ENCODE results near the gene AMDHD2. TPM values are rescaled to one million over a fixed set of nuclear protein-coding genes. Genes with fewer than 3 reads are reported as not detected.

Gene AMDHD2
- total RNA-seq, 1 experiment from 2014 or later = 25.9 TPM

DNA sequence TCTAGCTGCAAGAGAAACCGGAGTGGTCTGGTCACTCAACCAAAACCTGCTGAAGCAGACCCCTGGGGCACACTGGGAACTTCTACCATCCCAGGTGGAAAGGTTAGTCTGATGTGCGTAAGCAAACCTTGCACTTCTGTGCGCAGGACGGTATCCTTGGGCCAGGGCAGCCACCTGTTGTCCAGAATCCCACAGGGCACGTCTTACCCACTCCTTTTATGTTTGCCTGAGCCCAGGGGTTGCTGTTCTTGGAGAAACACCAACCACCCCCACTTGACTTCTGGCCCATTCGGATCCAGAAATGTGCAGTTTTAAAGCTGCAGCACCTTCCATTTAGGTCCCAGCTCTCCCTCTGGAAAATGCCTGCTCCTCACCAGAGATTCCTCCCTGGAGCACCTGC lies 26.6 kb upstream of the AMDHD2 start:
- Histone ChIP-seq H3K27me3 (no peaks in the 10 kb centered on the region), H3K9me3 (no peaks in the 10 kb centered on the region), H3K4me3 (no peak overlapping the region), H3K36me3 (peaks cover 8% of the 10 kb centered on the region)
- DNase-seq = no peak

DNA sequence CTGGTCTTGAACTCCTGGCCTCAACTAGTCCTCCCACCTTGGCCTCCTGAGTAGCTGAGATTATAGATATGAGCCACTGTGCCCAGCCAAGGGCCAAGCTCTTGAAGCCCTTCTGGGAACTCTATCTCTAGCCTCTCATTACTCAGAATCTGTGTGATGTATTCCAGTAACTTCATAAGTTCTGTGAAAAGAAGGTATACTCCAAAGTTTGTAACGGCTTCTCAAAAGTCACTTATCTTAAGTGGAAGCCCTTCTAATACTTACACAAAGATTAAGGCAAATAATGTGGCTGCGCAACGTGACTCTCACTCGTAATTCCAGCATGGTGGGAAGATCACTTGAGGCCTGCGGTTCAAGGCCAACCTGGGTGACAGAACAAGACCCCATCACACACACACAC lies 25.6 kb upstream of the AMDHD2 start:
- no peaks in the 10 kb centered on the region for H3K27me3 ChIP-seq
- no peak for DNase-seq
- no peaks in the 10 kb centered on the region for H3K9me3 ChIP-seq
- peaks cover 8% of the 10 kb centered on the region for H3K36me3 ChIP-seq
- H3K4me3 ChIP-seq = no peak overlapping the region

DNA sequence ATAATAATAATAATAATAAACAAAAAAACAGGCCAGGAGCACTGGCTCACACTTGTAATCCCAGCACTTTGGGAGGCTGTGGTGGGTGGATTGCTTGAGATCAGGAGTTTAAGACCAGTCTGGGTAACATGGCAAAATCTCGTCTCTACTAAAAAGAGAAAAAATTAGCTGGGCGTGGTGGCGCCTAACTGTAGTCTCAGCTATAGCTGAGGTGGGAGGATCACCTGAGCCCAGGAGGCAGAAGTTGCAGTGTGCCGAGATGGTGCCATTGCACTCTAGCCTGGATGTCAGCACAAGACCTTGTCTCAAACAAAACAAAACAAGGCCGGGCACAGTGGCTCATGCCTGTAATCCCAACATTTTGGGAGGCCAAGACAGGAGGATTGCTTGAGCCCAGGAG lies 25.1 kb upstream of the AMDHD2 start:
- Histone ChIP-seq H3K27me3 (no peaks in the 10 kb centered on the region), H3K4me3 (no peak overlapping the region), H3K9me3 (no peaks in the 10 kb centered on the region), H3K36me3 (peaks cover 8% of the 10 kb centered on the region)
- no peak for DNase-seq

GRCh38 chr16:2496223-2497115 lies 23.7 kb upstream of the AMDHD2 start:
- H3K9me3 ChIP-seq = no peaks in the 10 kb centered on the region
- H3K4me3 ChIP-seq = no peak overlapping the region
- no peak for DNase-seq
- H3K27me3 ChIP-seq = no peaks in the 10 kb centered on the region
- peaks cover 8% of the 10 kb centered on the region for H3K36me3 ChIP-seq

- Histone ChIP-seq H3K9me3 (no peaks in the 10 kb centered on the region), H3K4me3 (no peak overlapping the region), H3K36me3 (peaks cover 13% of the 10 kb centered on the region), H3K27me3 (no peaks in the 10 kb centered on the region)
- no peak for DNase-seq
These were observed 23.0 kb upstream of the AMDHD2 start for GRCh38 chr16:2497116-2497630.

GRCh38 chr16:2497695-2498484 lies 22.3 kb upstream of the AMDHD2 start:
- no peak overlapping the region for H3K4me3 ChIP-seq
- no peak for DNase-seq

GRCh38 chr16:2498531-2499253 lies 21.5 kb upstream of the AMDHD2 start:
- DNase-seq = no peak
- peaks cover 13% of the 10 kb centered on the region for H3K36me3 ChIP-seq
- H3K9me3 ChIP-seq = no peaks in the 10 kb centered on the region
- no peak overlapping the region for H3K4me3 ChIP-seq
- H3K27me3 ChIP-seq = no peaks in the 10 kb centered on the region

More at GRCh38 chr16:2497695-2498484, 22.3 kb upstream of the AMDHD2 start:
- Histone ChIP-seq H3K9me3 (no peaks in the 10 kb centered on the region), H3K36me3 (peaks cover 13% of the 10 kb centered on the region), H3K27me3 (no peaks in the 10 kb centered on the region)

DNA sequence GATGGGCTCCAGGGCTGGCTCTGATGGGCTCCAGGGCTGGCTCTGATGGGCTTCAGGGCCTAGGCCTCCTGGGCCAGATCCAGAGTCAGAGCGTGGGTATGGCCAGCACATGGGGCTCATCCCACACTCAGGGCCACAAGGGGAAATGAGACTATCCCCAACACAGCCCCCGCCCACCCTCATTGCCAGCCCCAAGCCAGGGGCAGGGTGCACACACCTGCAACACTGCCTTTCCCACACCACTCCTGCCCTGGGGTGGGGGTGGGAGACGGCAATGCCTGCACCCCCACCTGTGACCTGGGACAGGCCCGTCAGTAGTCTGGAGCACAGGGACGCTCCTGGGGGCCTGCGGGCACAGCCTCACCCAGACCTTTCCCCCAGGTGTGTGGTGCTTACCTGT lies 20.7 kb upstream of the AMDHD2 start:
- DNase-seq = no peak
- Histone ChIP-seq H3K4me3 (no peak overlapping the region), H3K9me3 (no peaks in the 10 kb centered on the region), H3K36me3 (peaks cover 13% of the 10 kb centered on the region), H3K27me3 (no peaks in the 10 kb centered on the region)

GRCh38 chr16:2499890-2500429 lies 20.2 kb upstream of the AMDHD2 start:
- no peaks in the 10 kb centered on the region for H3K27me3 ChIP-seq
- H3K9me3 ChIP-seq = no peaks in the 10 kb centered on the region
- H3K36me3 ChIP-seq = peaks cover 13% of the 10 kb centered on the region
- no peak overlapping the region for H3K4me3 ChIP-seq
- DNase-seq = no peak

DNA sequence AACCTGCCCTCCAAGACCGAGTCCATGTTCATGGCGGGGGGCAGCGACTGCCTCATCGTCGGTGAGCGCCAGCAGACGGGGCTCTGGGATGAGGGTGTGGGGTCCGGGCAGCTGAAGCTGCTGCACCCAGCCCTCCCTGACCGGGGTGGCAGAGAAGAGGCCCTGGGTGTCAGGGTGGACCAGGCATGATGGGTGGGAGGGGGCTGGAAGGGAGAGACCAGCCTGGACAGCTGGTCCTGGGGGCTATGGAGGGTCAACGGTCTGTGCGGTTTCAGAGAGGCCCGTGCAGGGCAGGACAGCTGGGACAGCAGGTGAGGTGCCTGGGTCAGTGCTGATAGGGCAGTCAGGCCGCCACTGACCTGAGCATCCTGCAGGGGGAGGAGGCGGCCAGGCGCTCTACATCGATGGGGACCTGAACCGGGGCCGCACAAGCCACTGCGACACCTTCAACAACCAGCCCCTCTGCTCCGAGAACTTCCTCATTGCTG lies 19.7 kb upstream of the AMDHD2 start:
- H3K36me3 ChIP-seq = peaks cover 13% of the 10 kb centered on the region
- H3K9me3 ChIP-seq = no peaks in the 10 kb centered on the region
- H3K27me3 ChIP-seq = no peaks in the 10 kb centered on the region
- H3K4me3 ChIP-seq = no peak overlapping the region
- DNase-seq = no peak

GRCh38 chr16:2500918-2501750 lies 19.0 kb upstream of the AMDHD2 start:
- no peaks in the 10 kb centered on the region for H3K9me3 ChIP-seq
- no peaks in the 10 kb centered on the region for H3K27me3 ChIP-seq
- peaks cover 13% of the 10 kb centered on the region for H3K36me3 ChIP-seq
- DNase-seq = peak; percentile 69
- no peak overlapping the region for H3K4me3 ChIP-seq

DNA sequence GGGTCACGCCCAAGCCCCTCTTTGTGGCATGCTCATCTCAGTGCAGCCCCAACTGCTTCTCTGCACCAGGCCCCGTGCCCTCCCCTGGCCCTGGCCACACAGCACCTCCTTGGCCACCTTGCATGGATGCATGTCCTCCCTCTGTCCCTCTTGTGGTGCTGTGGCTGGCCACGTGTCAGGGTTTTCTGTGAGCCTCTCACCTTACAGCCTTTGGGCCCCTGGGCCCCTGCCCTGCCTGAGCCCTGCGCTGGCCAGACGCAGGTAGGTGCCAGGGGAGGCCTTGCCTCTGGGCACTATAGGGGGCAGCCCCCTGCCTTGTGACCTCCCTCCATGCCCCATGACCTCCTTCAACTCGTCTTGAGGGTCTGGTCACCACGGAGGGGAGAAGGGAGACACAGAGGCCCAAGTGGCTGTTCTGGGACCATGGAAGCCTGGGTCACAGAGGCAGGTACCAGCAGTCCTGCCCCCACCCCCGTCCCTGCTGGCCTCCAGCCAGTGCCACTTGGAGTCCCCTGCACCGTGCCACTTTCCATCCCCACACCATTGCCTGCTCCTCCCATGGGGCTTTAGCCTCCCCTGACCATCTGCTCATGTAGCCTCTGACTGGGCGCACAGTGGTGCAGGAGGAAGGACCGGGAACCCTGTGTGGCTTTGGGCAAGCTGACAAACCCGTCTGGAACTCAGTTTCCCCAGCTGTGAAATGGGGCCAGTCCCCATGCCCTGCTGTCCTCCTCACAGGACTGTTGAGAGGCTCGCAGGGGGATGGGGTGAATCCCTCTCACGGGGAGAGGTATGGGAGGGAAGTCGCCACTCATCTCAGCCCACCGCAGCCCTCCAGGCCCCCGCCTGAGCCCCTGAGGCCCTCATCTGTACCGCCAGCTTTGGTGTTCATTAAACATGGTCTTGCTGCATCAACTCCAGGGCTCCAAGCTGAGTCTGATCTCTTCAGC lies 17.9 kb upstream of the AMDHD2 start:
- no peak overlapping the region for H3K4me3 ChIP-seq
- H3K9me3 ChIP-seq = no peaks in the 10 kb centered on the region
- no peak for DNase-seq
- H3K27me3 ChIP-seq = no peaks in the 10 kb centered on the region
- H3K36me3 ChIP-seq = peaks cover 10% of the 10 kb centered on the region

GRCh38 chr16:2505695-2506094 lies 14.5 kb upstream of the AMDHD2 start:
- Histone ChIP-seq H3K27me3 (no peaks in the 10 kb centered on the region), H3K9me3 (no peaks in the 10 kb centered on the region), H3K36me3 (peaks cover 4% of the 10 kb centered on the region), H3K4me3 (no peak overlapping the region)
- no peak for DNase-seq

DNA sequence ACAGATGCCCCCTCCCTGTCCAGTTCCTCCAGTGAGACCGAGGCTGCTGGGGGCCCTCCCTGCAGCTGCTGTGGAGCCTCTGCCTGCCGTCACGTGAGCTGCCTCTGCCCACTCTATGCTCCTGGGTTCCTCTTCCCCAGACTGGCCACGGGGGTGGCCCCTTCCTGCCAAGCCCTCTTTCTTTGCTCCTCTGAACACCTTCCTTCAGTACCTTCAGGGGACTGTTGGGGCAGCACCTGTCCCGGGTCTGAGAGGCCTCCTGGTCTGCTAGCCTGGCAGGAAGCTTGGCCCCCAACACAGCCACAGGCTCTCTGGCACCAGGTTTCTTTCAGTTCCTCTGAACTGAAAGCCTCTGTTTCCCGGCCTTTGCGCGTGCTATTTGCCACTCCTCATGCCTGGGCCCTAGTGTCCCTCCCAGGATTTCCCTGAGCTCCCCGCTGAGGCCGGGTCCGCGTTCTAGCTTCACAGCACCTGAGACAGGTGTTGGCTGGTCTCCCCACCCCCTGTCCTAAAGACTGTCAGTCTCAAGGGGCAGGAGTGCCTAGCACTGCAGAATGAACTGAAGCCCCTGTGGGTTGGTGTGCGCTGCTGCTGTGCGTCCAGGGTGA lies 13.0 kb upstream of the AMDHD2 start:
- Histone ChIP-seq H3K4me3 (no peak overlapping the region), H3K36me3 (no peaks in the 10 kb centered on the region; the same call in 1 of the 2 replicates), H3K27me3 (no peaks in the 10 kb centered on the region), H3K9me3 (no peaks in the 10 kb centered on the region)
- no peak for DNase-seq

All from MG63 (cell line).